ENCODE measurements around the gene PPP2R3A.
"Not testable (repeated sequence)": the region's sequence is repeated elsewhere in the genome, so short reads cannot be mapped to it uniquely, and the experiment has no call there.

Gene PPP2R3A

GRCh38 chr3:136042608-136043221 lies 77.2 kb downstream of the PPP2R3A start:
- peak; percentile 18 for DNase-seq

- DNase-seq: no peak
Observed at GRCh38 chr3:136044980-136045745, 79.6 kb downstream of the PPP2R3A start.

- no peak for DNase-seq
Observed at GRCh38 chr3:136048068-136048467, 82.5 kb downstream of the PPP2R3A start.

- no peak for DNase-seq
Observed at GRCh38 chr3:136050250-136050649, 84.7 kb downstream of the PPP2R3A start.

- no peak for DNase-seq
Observed at GRCh38 chr3:136055491-136055890, 90.0 kb downstream of the PPP2R3A start.

GRCh38 chr3:136067211-136067610 lies 101.7 kb downstream of the PPP2R3A start:
- no peak for DNase-seq

- no peak for DNase-seq
Observed at GRCh38 chr3:136068708-136069107, 103.2 kb downstream of the PPP2R3A start.

- DNase-seq: no peak
Observed at GRCh38 chr3:136069933-136070332, 104.4 kb downstream of the PPP2R3A start.

GRCh38 chr3:136070334-136070733 lies 104.8 kb downstream of the PPP2R3A start:
- no peak for DNase-seq

- DNase-seq: peak; percentile 15
Observed at GRCh38 chr3:136070953-136071949, 105.7 kb downstream of the PPP2R3A start.

- no peak for DNase-seq
Observed at GRCh38 chr3:136074546-136075170, 109.1 kb downstream of the PPP2R3A start.

GRCh38 chr3:136075218-136075808 lies 109.8 kb downstream of the PPP2R3A start:
- DNase-seq: peak; percentile 79

- DNase-seq: no peak
Observed at GRCh38 chr3:136075811-136076210, 110.3 kb downstream of the PPP2R3A start.

GRCh38 chr3:136078421-136079364 lies 113.2 kb downstream of the PPP2R3A start:
- DNase-seq: peak; percentile 40

GRCh38 chr3:136083641-136084382 lies 118.3 kb downstream of the PPP2R3A start:
- DNase-seq: not testable (repeated sequence)

GRCh38 chr3:136085067-136085466 lies 119.5 kb downstream of the PPP2R3A start:
- not testable (repeated sequence) for DNase-seq

GRCh38 chr3:136093771-136094170 lies 128.2 kb downstream of the PPP2R3A start:
- DNase-seq: no peak

GRCh38 chr3:136105044-136105443 lies 139.5 kb downstream of the PPP2R3A start:
- DNase-seq: no peak

GRCh38 chr3:136106101-136106500 lies 140.6 kb downstream of the PPP2R3A start:
- no peak for DNase-seq

GRCh38 chr3:136109499-136109898 lies 144.0 kb downstream of the PPP2R3A start:
- no peak for DNase-seq

All from CD4-positive, alpha-beta T cell treated with Interleukin-21 for 1 hour (primary cell).